Measurements from ENCODE around the gene CSH1.

GRCh38 chr17:63934183-63935112 lies 38.1 kb upstream of the CSH1 start:
- TF ChIP-seq CTCF (IDR thresholded peaks at IDR 0.05; ENCODE audit: low read depth, low read length) (no peak), POLR2A (IDR thresholded peaks at IDR 0.05; ENCODE audit: extremely low read depth, insufficient read length) (no peak), MYC (IDR thresholded peaks at IDR 0.05; ENCODE audit: low read depth, low read length) (no peak), MAX (IDR thresholded peaks at IDR 0.05; ENCODE audit: low read depth, low read length) (no peak)

Data from NB4 (cell line).